HG03039 (cell line): ENCODE results near the gene YEATS4.

ENCODE experiments used
- ATAC-seq: cut with Tn5 transposase; IDR thresholded peaks from one replicate; pipeline ENCODE4 v1.9.1; 2021; ENCODE audit warnings: mild to moderate bottlenecking, moderate library complexity; ENCODE audit not compliant: unreplicated experiment

Gene YEATS4

DNA sequence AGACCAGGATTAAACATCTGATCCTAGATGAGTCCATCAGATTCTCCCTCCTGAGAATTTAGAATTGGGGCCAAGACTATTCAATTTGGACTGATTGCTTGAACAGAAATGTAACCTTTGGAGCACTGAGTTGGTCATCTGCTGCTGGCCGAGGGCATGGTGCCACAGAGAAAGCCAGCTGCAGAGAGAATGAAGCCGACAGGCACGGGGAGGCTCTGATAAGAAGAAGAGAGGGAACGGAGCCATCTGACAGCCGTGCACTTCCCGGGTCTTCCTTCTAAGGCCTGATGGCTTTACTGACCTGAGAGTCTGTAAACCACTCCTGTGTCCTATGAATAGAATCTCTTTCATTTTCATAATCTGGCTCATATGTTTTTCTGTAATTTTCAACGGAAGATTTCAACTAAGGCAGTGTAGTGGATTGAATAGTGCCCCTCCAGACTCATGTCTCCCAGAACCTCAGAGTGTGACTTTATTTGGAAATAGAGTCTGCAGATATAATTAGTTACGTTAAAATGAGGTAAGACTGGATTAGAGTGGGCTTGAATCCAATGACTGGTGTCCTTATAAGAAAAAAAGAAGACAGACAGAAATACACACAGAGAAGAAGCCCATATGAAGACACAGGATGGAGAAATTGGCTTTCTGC is 71.5 kb downstream of the YEATS4 start:
- ATAC-seq: no peak

GRCh38 chr12:69431591-69432222 is 72.2 kb downstream of the YEATS4 start:
- ATAC-seq: no peak

DNA sequence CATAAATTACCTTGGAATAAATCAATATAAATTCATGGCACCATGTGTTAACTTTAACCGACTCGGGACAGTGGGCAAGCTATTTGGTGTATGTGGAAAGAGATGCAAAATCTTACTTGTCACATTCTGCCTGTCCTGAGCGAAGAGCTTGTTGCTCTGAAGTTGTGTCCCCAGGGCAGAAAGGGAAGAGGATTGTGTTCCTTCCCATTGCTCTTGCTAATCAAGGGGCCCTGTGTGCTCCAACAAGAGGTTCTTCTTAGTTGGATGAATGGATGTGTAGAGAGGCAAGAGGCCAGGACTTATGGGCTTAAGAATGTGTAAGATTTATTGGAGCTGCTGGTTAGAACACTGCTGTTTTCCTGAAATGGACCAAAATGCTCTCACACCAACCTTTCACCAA is 74.1 kb downstream of the YEATS4 start:
- no peak for ATAC-seq

DNA sequence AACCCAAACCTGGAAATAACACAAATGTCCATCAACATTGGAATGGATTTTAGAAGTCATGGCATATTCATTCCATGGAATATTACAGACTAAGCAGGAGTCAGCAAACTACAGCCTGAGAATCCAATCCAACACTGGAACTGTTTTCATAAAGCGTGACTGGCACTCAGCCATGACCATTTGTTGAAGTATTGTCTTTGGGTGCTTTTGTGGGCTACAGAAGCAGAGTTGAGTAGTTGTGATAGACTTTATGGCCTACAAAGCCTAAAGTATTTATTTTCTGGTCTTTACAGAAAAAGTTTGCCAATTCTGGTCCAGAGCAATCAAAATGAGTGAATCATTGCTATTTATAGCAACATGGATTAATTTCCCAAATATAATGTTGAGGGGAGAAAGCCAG is 76.1 kb downstream of the YEATS4 start:
- no peak for ATAC-seq

DNA sequence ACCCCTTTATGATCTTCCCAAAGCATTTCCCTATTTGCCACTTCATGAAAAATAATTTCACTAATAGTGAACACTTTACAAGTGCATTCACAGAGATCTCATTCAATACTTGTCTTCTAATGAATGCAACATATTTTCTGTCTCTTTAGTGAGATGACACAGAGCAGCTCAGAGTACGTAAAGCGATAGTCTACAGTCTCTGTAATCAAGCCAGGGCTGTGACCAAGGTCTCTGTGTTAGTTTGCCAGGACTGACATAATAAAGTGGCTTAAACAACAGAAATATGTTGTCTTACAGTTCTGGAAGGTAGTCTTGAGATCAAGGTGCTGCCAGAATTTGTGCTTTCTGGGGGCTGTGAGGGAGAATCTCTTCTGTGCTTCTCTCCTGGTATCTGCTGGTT is 77.5 kb downstream of the YEATS4 start:
- no peak for ATAC-seq

GRCh38 chr12:69438539-69438938 is 79.0 kb downstream of the YEATS4 start:
- no peak for ATAC-seq

- ATAC-seq: no peak
Measured at GRCh38 chr12:69440016-69440415, 80.5 kb downstream of the YEATS4 start.
